ENCODE data around the gene C1QBP.
A peak's percentile ranks its signal among the peaks of the same experiment; 100 is the strongest.
"Not testable (repeated sequence)": the region's sequence is repeated elsewhere in the genome, so short reads cannot be mapped to it uniquely, and the experiment has no call there.

Gene C1QBP

GRCh38 chr17:5438716-5439445 is at the start of gene C1QBP:
Gene C1QBP, minus strand, starts transcription at chr17:5439155. Its CDS starts 82 bp downstream, at chr17:5439073.
- peak; percentile 82 for DNase-seq

GRCh38 chr17:5488752-5489151 is 49.8 kb upstream of the C1QBP start:
- DNase-seq = no peak

- DNase-seq = peak; percentile 99
Measured at GRCh38 chr17:5486206-5487124, 47.5 kb upstream of the C1QBP start, which contains the start of gene MIS12. Gene MIS12, plus strand, starts transcription at chr17:5486566. Its CDS starts 2,297 bp downstream, at chr17:5488863.

- DNase-seq = no peak
Measured at GRCh38 chr17:5485270-5486205, 46.6 kb upstream of the C1QBP start, which contains the start of gene DERL2. Gene DERL2, minus strand, starts transcription at chr17:5486178. Its CDS starts 17 bp downstream, at chr17:5486161.

GRCh38 chr17:5481451-5481850 is 42.5 kb upstream of the C1QBP start:
- DNase-seq = no peak

- DNase-seq = no peak
Measured at GRCh38 chr17:5480962-5481361, 42.0 kb upstream of the C1QBP start.

GRCh38 chr17:5478992-5479391 is 40.0 kb upstream of the C1QBP start:
- DNase-seq = no peak

GRCh38 chr17:5473906-5474305 is 35.0 kb upstream of the C1QBP start:
- no peak for DNase-seq

- DNase-seq = no peak
Measured at GRCh38 chr17:5472511-5472910, 33.6 kb upstream of the C1QBP start.

- DNase-seq = no peak
Measured at GRCh38 chr17:5468075-5468473, 29.1 kb upstream of the C1QBP start.

GRCh38 chr17:5467416-5467815 is 28.5 kb upstream of the C1QBP start:
- no peak for DNase-seq

GRCh38 chr17:5466295-5466694 is 27.3 kb upstream of the C1QBP start:
- no peak for DNase-seq

- no peak for DNase-seq
Measured at GRCh38 chr17:5464717-5465507, 26.0 kb upstream of the C1QBP start.

GRCh38 chr17:5446786-5447185 is 7.8 kb upstream of the C1QBP start:
- no peak for DNase-seq

- DNase-seq = no peak
Measured at GRCh38 chr17:5444209-5444608, 5.3 kb upstream of the C1QBP start.

- no peak for DNase-seq
Measured at GRCh38 chr17:5443728-5444127, 4.8 kb upstream of the C1QBP start.

GRCh38 chr17:5439446-5439764 is 450 bp upstream of the C1QBP start:
- no peak for DNase-seq

GRCh38 chr17:5437721-5438317 is 1.1 kb downstream of the C1QBP start:
- DNase-seq = no peak

GRCh38 chr17:5435781-5436315 is 3.1 kb downstream of the C1QBP start:
- not testable (repeated sequence) for DNase-seq

GRCh38 chr17:5434984-5435383 is 4.0 kb downstream of the C1QBP start:
- DNase-seq = no peak

GRCh38 chr17:5431949-5432556 is 6.9 kb downstream of the C1QBP start:
- DNase-seq = no peak

All from NCI-H1694 (cell line).